LNCaP clone FGC (cell line): ENCODE data around the gene CC2D1A.

ENCODE experiments used
- DNase-seq: peaks from one replicate; pipeline ENCODE4 v3.0.0-alpha.2; 2011; ENCODE audit warnings: low read depth
- H3K4me3 ChIP-seq: 2 replicates; pipeline ENCODE4 v1.5.1; 2011; ENCODE audit warnings: mild to moderate bottlenecking, low read depth, low read length, control low read depth
- TF ChIP-seq, protein P1 (sequence below): IDR thresholded peaks from 2 replicates; pipeline ENCODE4 v1.5.1; 2012; ENCODE audit warnings: mild to moderate bottlenecking; ENCODE audit not compliant: control insufficient read depth, insufficient read depth; ENCODE audit errors: extremely low read depth

Gene CC2D1A

DNA sequence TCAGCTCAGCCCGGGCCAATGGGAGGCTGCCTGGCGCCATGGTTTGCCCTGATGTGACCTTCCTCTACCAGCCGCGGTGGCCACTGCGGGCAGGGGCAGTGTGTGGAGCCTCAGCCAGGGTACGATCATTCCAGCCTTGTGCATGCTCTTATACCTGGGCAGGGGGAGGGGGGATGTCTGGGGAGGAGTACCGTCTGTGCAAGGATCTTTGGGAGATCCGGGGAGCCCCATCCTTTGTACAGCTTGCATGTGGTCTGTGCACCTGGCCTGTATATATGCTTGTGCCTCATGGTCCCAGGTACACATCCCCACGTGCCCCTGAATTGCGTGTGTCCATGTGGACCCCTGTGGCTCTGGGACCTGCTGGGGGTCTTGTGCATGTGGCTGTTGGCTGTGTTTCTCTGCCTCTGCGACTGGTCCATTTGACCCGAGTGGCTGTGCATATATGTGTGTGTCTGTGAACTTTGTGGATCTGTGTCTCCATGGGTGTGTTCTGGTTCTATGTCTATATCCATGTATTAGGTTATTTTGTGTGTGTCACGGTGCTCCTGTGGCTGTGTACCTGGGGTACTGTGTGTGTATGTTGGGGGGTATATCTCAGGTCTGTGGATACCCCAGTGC, 41.8 kb upstream of the CC2D1A start:
- TF ChIP-seq, protein P1, sequence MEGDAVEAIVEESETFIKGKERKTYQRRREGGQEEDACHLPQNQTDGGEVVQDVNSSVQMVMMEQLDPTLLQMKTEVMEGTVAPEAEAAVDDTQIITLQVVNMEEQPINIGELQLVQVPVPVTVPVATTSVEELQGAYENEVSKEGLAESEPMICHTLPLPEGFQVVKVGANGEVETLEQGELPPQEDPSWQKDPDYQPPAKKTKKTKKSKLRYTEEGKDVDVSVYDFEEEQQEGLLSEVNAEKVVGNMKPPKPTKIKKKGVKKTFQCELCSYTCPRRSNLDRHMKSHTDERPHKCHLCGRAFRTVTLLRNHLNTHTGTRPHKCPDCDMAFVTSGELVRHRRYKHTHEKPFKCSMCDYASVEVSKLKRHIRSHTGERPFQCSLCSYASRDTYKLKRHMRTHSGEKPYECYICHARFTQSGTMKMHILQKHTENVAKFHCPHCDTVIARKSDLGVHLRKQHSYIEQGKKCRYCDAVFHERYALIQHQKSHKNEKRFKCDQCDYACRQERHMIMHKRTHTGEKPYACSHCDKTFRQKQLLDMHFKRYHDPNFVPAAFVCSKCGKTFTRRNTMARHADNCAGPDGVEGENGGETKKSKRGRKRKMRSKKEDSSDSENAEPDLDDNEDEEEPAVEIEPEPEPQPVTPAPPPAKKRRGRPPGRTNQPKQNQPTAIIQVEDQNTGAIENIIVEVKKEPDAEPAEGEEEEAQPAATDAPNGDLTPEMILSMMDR: no peak
- H3K4me3 ChIP-seq: no peak overlapping the region
- DNase-seq: no peak

DNA sequence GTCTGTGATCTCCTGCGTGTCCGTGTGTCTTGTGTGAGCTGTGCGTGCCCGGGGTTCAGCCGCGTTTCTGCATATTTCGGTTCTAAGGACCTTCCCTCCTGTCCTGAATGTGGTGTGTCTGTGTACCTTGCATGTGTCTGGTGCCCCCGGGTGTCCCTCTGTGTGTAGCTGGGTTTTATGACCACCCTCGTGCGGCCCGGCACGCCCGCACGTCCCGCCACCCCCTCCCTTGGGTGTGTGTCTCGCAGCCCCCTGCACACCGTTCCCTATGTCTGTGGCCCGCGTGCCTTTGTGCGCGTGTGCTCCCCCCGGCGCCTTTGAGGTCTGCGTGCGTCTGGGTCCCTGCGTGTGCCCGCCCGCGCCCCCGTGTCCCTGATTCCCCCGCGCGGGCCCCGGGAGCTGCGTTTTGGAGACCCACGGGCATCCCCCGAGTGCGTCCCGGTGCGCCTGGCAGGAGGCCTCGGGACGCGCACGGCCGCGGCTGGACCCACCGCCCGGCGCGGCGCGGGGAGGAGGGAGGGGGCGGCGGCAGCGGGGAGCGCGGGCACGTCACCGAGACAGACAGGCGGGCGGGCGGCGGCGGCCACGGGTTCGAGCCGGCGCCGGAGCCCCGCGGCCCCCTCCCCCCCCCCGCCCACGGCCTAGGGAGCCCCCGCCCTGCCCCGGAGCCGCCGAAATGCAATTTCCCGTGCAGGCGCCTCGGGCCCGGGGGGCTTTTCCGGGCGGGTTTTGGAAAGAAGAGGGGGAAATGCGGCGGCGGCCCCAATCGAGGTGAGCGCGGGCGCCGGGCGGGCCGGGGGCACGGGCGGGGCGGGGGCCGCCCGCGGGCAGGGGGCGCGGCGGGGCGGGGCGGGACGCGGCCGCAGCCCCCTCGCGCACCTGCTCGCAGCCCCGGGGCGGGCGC, 41.1 kb upstream of the CC2D1A start:
- no peak for DNase-seq
- no peak overlapping the region for H3K4me3 ChIP-seq
- TF ChIP-seq, protein P1: no peak

- no peak overlapping the region for H3K4me3 ChIP-seq
- TF ChIP-seq, protein P1: no peak
- DNase-seq: no peak
Observed at GRCh38 chr19:13865571-13866462, 40.2 kb upstream of the CC2D1A start.

DNA sequence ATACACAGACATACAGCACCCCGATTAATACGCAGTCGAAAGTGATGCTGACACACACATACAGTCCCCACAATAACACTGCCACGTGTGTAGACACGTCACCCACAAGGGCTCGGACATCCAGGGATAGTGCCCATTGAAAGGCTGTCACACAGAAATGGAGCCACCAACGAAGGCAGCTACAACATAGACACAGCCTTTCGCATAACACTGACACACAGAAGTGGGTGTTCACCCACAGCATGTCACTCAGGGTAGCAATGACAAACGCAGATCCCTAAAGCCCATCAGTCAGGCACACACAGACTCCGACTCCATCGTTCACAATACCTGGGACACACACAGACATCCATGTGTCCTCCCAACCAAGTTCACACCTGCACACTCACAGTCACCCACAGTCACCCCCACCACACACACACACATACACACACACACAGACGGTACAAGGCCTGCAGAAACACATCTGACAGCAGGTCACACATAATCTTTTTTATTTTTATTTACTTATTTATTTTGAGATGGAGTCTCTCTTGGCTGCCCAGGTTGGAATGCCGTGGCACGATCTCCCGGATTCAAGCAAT, 39.4 kb upstream of the CC2D1A start:
- no peak overlapping the region for H3K4me3 ChIP-seq
- TF ChIP-seq, protein P1: no peak
- DNase-seq: no peak

DNA sequence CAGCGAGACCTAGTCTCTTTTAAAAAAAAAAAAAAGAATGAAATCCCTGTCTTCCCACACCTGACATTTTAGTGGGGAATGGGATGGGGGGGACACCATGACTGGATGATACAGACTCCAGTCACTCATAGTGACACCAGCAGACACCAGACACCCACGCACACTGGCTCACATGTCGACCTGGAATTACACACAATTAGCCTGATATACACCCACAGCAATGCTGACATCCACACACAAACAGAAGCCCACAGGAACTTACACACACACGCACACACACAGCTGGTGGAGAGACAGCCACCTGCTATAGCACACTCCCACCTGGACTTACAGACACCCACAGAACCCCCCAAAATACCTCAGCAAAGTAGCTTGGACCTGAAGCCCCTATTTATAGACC, 37.3 kb upstream of the CC2D1A start:
- TF ChIP-seq, protein P1: no peak
- no peak for DNase-seq
- H3K4me3 ChIP-seq: no peak overlapping the region

GRCh38 chr19:13869281-13869680, 36.7 kb upstream of the CC2D1A start:
- no peak overlapping the region for H3K4me3 ChIP-seq
- TF ChIP-seq, protein P1: no peak
- DNase-seq: no peak
